SJCRH30 (cell line): ENCODE data around the gene ASPHD1. TPM values are rescaled to one million over a fixed set of nuclear protein-coding genes. Genes with fewer than 3 reads are reported as not detected.
A peak's percentile ranks its signal among the peaks of the same experiment; 100 is the strongest.
"Not testable (repeated sequence)": the region's sequence is repeated elsewhere in the genome, so short reads cannot be mapped to it uniquely, and the experiment has no call there.

Source experiments
- DNase-seq, 2 experiments: peaks; one replicate each; pipeline ENCODE4 v3.0.0-alpha.2; 2015 to 2020
- H3K27ac ChIP-seq: fragments of 250-450 bp; sonication (Bioruptor Pico); 2 replicates; pipeline ENCODE4 v1.5.1; 2020; ENCODE audit warnings: mild to moderate bottlenecking, moderate library complexity
- H3K27me3 ChIP-seq: fragments of 250-450 bp; sonication (Bioruptor Pico); 2 replicates; pipeline ENCODE4 v1.5.1; 2020; ENCODE audit warnings: mild to moderate bottlenecking, moderate library complexity
- H3K36me3 ChIP-seq: fragments of 250-450 bp; sonication (Bioruptor Pico); 2 replicates; pipeline ENCODE4 v1.5.1; 2020; ENCODE audit warnings: mild to moderate bottlenecking, moderate library complexity
- H3K4me1 ChIP-seq: fragments of 250-450 bp; sonication (Bioruptor Pico); 2 replicates; pipeline ENCODE4 v1.5.1; 2020; ENCODE audit warnings: mild to moderate bottlenecking, moderate library complexity
- H3K4me3 ChIP-seq: fragments of 250-450 bp; sonication (Bioruptor Pico); 2 replicates; pipeline ENCODE4 v1.5.1; 2020; ENCODE audit warnings: mild to moderate bottlenecking, moderate library complexity
- H3K9me3 ChIP-seq: fragments of 250-450 bp; sonication (Bioruptor Pico); replicated peaks from 2 replicates; pipeline ENCODE4 v1.5.1; 2020; ENCODE audit warnings: mild to moderate bottlenecking, moderate library complexity
- total RNA-seq: library from RNA; depleted of rRNA; stranded (reverse); fragments of >200 nt; shearing (Covaris generic); gene quantifications from 2 replicates; pipeline ENCODE4 v1.2.3, GENCODE V29; 2014; rRNA removed

The ASPHD1 gene
- total RNA-seq, 1 experiment from 2014 or later, result 0.06 TPM

GRCh38 chr16:29926711-29927052 lies 26.4 kb downstream of the ASPHD1 start:
- Histone ChIP-seq H3K4me1 (peaks cover 3% of the 10 kb centered on the region; the same call in 1 of the 2 replicates), H3K4me3 (peak overlapping the region; percentile 89), H3K9me3 (no peaks in the 10 kb centered on the region), H3K27me3 (no peaks in the 10 kb centered on the region), H3K27ac (peak overlapping the region; percentile 76), H3K36me3 (no peaks in the 10 kb centered on the region)
- DNase-seq, result peak; percentile 45 to 65

DNA sequence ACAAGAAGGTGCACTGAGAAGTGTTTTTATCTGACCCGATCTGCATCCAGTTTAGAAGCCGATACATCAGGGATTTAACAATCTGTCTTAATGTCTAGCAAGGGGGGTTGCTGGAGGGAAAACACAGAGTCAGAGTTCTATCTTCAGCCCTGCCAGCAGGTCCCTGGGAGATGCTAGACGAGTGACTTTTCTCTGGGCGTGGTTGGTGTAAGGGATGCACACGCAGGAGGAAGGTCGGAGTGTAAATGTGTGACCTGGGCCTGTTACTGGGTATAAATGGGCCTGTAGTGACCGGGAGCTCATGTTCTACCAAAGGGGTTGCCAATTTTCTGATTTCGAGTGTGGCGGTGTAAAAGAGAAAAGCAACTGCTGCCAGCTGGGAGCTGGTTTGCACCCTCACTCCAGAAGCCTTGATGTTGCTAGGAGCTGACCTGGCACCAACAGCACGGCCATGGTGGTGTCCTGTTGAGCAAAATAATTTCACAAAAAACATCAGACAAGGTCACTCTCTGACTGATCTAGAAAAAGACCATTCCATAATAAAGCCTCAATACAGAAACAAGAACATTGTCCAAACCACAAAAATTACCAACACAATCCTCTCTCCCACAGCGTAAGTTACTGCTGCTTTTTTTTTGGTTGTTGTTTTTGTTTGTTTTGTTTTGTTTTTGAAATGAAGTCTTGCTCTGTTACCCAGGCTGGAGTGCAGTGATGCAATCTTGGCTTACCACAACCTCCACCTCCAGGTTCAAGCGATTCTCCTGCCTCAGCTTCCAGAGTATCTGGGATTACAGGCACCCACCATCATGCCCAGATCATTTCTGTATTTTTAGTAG lies 27.0 kb downstream of the ASPHD1 start:
- Histone ChIP-seq H3K36me3 (no peaks in the 10 kb centered on the region), H3K27me3 (no peaks in the 10 kb centered on the region), H3K4me1 (peaks cover 3% of the 10 kb centered on the region; the same call in 1 of the 2 replicates), H3K9me3 (no peaks in the 10 kb centered on the region), H3K27ac (no peak overlapping the region; the same call in 1 of the 2 replicates), H3K4me3 (peak overlapping the region; percentile 89)
- DNase-seq, result no peak

GRCh38 chr16:29931750-29932149 lies 31.5 kb downstream of the ASPHD1 start:
- not testable (repeated sequence) for DNase-seq, H3K4me1 ChIP-seq, H3K9me3 ChIP-seq, H3K27ac ChIP-seq, H3K36me3 ChIP-seq, H3K27me3 ChIP-seq, H3K4me3 ChIP-seq

- H3K9me3 ChIP-seq, result no peaks in the 10 kb centered on the region; the same call in 1 of the 2 replicates
- no peak for DNase-seq
- peaks cover 13% of the 10 kb centered on the region for H3K4me1 ChIP-seq
- H3K36me3 ChIP-seq, result no peaks in the 10 kb centered on the region
- no peak overlapping the region for H3K4me3 ChIP-seq
- no peak overlapping the region for H3K27ac ChIP-seq
- no peaks in the 10 kb centered on the region for H3K27me3 ChIP-seq
Measured at GRCh38 chr16:29940656-29941055, 40.4 kb downstream of the ASPHD1 start.

DNA sequence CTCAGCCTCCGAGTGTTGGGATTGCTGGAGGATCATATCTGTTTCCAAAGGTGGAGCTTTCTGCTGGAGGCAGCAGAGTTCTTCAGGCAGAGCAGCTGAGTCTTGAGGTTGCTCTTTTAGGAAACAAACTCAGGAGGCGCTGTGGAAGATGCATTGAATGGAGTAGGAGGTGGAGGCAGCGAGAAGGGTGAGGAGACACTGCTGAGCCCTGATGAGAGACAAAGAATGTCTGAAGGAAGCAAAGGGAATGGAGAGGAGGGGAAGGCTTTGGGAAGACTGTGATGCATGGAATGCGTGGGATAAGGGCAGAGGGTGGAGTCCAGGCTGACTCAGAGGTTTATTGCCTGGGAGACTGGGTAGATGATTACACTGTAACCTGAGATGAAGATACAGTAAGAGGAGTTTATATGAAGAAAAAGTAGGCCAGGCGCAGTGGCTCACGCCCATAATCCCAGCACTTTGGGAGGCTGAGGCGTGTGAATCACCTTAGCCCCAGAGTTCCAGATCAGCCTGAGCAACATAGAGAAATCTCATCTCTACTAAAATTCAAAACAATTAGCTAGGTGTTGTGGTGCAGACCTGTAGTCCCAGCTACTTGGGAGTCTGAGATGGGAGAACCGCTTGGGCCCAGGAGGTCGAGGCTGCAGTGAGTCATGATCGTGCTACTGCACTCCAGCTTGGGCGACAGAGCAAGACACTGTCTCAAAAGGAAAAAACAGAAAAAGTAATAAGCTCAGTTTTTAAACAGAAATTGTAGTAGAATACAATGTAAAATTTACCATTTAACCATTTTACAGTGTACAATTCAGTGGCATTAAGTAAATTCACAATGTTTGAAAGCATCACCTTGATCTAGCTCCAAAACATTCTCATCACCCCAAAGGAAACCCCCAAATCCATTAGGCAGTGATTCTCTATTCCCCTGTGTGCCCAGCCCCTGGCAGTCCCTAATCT lies 43.8 kb downstream of the ASPHD1 start:
- Histone ChIP-seq H3K4me3 (peak overlapping the region; percentile 35), H3K27ac (peak overlapping the region; percentile 33), H3K27me3 (no peaks in the 10 kb centered on the region), H3K4me1 (peaks cover 13% of the 10 kb centered on the region), H3K36me3 (no peaks in the 10 kb centered on the region), H3K9me3 (no peaks in the 10 kb centered on the region; the same call in 1 of the 2 replicates)
- peak; percentile 76 to 86 for DNase-seq

- H3K9me3 ChIP-seq, result no peaks in the 10 kb centered on the region
- peaks cover 13% of the 10 kb centered on the region for H3K4me1 ChIP-seq
- H3K4me3 ChIP-seq, result no peak overlapping the region
- DNase-seq, result no peak
- H3K27me3 ChIP-seq, result no peaks in the 10 kb centered on the region
- H3K36me3 ChIP-seq, result no peaks in the 10 kb centered on the region
- no peak overlapping the region for H3K27ac ChIP-seq
Measured at GRCh38 chr16:29947897-29948296, 47.6 kb downstream of the ASPHD1 start.

- no peak overlapping the region for H3K4me3 ChIP-seq
- no peaks in the 10 kb centered on the region for H3K27me3 ChIP-seq
- no peaks in the 10 kb centered on the region for H3K36me3 ChIP-seq
- no peak overlapping the region for H3K27ac ChIP-seq
- no peaks in the 10 kb centered on the region for H3K4me1 ChIP-seq
- no peaks in the 10 kb centered on the region for H3K9me3 ChIP-seq
- no peak for DNase-seq
Measured at GRCh38 chr16:29950806-29951461, 50.6 kb downstream of the ASPHD1 start.

DNA sequence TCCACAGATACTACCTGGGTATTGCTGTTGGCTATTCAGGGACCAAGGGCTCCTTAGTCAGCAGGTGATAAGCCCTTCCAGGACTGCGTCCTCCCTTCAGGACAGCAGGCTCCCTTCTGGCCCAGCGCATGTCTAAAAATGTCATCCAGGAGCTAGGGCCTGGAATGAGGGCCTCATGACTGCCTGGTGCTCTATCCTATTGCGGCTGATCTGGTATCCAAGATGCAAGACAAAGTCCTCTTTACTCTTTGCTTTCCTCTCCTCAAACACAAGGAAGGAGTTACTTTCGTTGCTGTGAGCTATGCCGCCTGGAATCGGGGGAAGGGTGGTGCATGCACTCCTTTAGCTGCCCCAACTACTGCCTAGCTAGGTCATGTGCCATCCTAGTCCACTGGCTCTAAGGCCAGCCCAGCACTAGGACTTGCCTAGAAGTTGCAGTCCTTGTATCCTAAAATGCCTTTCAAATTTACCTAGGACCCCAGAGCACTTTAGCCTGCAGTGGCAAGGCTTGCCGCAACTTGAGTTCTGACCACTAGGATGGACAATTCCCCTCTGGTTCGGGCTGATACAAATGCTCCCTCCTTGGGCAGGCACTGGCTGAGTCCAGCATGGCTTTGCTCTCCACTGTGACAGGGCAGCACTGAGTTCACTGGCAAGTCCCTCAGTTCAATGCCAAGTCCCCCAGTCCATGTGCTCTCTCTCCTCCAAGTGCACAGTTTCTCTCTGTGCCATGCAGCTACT lies 51.5 kb downstream of the ASPHD1 start:
- no peak for DNase-seq
- H3K4me3 ChIP-seq, result no peak overlapping the region
- no peaks in the 10 kb centered on the region for H3K4me1 ChIP-seq
- H3K27me3 ChIP-seq, result no peaks in the 10 kb centered on the region
- H3K27ac ChIP-seq, result no peak overlapping the region
- no peaks in the 10 kb centered on the region for H3K36me3 ChIP-seq
- H3K9me3 ChIP-seq, result no peaks in the 10 kb centered on the region

Other genes with a start within 250 kb of the ASPHD1 start
- gene SPN, start 237.2 kb upstream of the ASPHD1 start, total RNA-seq, result 0.96 and 2.1 TPM in 2 replicates
- gene QPRT, start 221.3 kb upstream of the ASPHD1 start, total RNA-seq, result 51.0 and 51.9 TPM in 2 replicates
- gene C16orf54, start 154.5 kb upstream of the ASPHD1 start, total RNA-seq, result not detected in 2 replicates
- gene ZG16, start 122.2 kb upstream of the ASPHD1 start, total RNA-seq, result not detected in 2 replicates
- 115 and 122 TPM in 2 replicates for gene KIF22, start 109.7 kb upstream of the ASPHD1 start, total RNA-seq
- 186 and 221 TPM in 2 replicates for gene MAZ, start 94.0 kb upstream of the ASPHD1 start, total RNA-seq
- 0.81 and 1.5 TPM in 2 replicates for gene PRRT2, start 88.3 kb upstream of the ASPHD1 start, total RNA-seq
- 25.1 and 28.2 TPM in 2 replicates for gene PAGR1, start 84.3 kb upstream of the ASPHD1 start, total RNA-seq
- 0.61 and 0.63 TPM in 2 replicates for gene MVP, start 80.0 kb upstream of the ASPHD1 start, total RNA-seq
- 29.6 and 30.1 TPM in 2 replicates for gene CDIPT, start 37.3 kb upstream of the ASPHD1 start, total RNA-seq
- not detected in 2 replicates for gene SEZ6L2, start 938 bp upstream of the ASPHD1 start, total RNA-seq
- 3.5 and 5.3 TPM in 2 replicates for gene KCTD13, start 25.7 kb downstream of the ASPHD1 start, total RNA-seq
- gene TMEM219, start 61.6 kb downstream of the ASPHD1 start, total RNA-seq, result 29.8 and 32.1 TPM in 2 replicates
- gene TAOK2, start 73.4 kb downstream of the ASPHD1 start, total RNA-seq, result 27.3 and 30.6 TPM in 2 replicates
- 10.9 and 12.5 TPM in 2 replicates for gene HIRIP3, start 95.1 kb downstream of the ASPHD1 start, total RNA-seq
- 54.5 and 55.7 TPM in 2 replicates for gene INO80E, start 95.8 kb downstream of the ASPHD1 start, total RNA-seq
- not detected in 2 replicates for gene DOC2A, start 110.5 kb downstream of the ASPHD1 start, total RNA-seq
- gene C16orf92, start 122.7 kb downstream of the ASPHD1 start, total RNA-seq, result not detected in 2 replicates
- gene TLCD3B, start 130.8 kb downstream of the ASPHD1 start, total RNA-seq, result 0.49 and 0.58 TPM in 2 replicates
- 646 and 744 TPM in 2 replicates for gene ALDOA, start 165.3 kb downstream of the ASPHD1 start, total RNA-seq
- 96.7 and 99.4 TPM in 2 replicates for gene PPP4C, start 175.5 kb downstream of the ASPHD1 start, total RNA-seq
- gene TBX6, start 191.4 kb downstream of the ASPHD1 start, total RNA-seq, result 0.18 and 0.73 TPM in 2 replicates
- gene YPEL3, start 195.7 kb downstream of the ASPHD1 start, total RNA-seq, result 10.3 and 13.0 TPM in 2 replicates
- gene GDPD3, start 213.0 kb downstream of the ASPHD1 start, total RNA-seq, result 1.0 and 1.1 TPM in 2 replicates
- 25.8 and 31.6 TPM in 2 replicates for gene MAPK3, start 222.7 kb downstream of the ASPHD1 start, total RNA-seq